CD4-positive, alpha-beta T cell (primary cell): Measurements from ENCODE around the gene ZNF281. TPM values are rescaled to one million over a fixed set of nuclear protein-coding genes. Genes with fewer than 3 reads are reported as not detected.

ENCODE experiments used
- ATAC-seq: fragments of 200-7000 bp; cut with Tn5 transposase; one replicate; pipeline ENCODE4 v1.10.0; 2022; ENCODE audit warnings: mild to moderate bottlenecking; ENCODE audit not compliant: poor library complexity
- CTCF ChIA-PET: fragments of 350-600 bp; sonication (Branson Sonifier 250); formaldehyde crosslinking; loops from one replicate; lab custom pipeline; 2021; ENCODE audit warnings: antibody characterized with exemption, inconsistent platforms; lab: Charles Lee
- POLR2A ChIA-PET: fragments of 350-600 bp; sonication (Branson Sonifier 250); formaldehyde crosslinking; loops from one replicate; lab custom pipeline; 2021; ENCODE audit warnings: antibody characterized with exemption, inconsistent platforms; lab: Charles Lee
- DNase-seq, 14 experiments: peaks; one replicate each; pipeline ENCODE4 v3.0.0-alpha.2; 2013 to 2020; ENCODE audit warnings: mixed read lengths in 2 of 14
- H3K27ac ChIP-seq, 2 donors: one replicate each; pipeline versions ENCODE4 v1.5.1 to v1.7.0; 2013; ENCODE audit warnings: low read length in 2 of 2, low read depth in 1 of 2, mild to moderate bottlenecking in 1 of 2
- H3K27me3 ChIP-seq, 2 experiments: 1 replicate in 1 of 2; 2 replicates in 1 of 2; pipeline versions ENCODE4 v1.6.1 to v1.7.0; 2013; ENCODE audit warnings: low read length in 2 of 2, control low read depth in 1 of 2, mild to moderate bottlenecking in 1 of 2, moderate library complexity in 1 of 2; ENCODE audit not compliant: insufficient read depth in 2 of 2, control insufficient read depth in 1 of 2
- H3K36me3 ChIP-seq: one replicate; pipeline ENCODE4 v1.6.1; 2013; ENCODE audit warnings: low read length, control low read depth; ENCODE audit not compliant: insufficient read depth
- H3K4me1 ChIP-seq: one replicate; pipeline ENCODE4 v1.6.1; 2013; ENCODE audit warnings: low read length, control low read depth; ENCODE audit not compliant: insufficient read depth
- H3K4me3 ChIP-seq: one replicate; pipeline ENCODE4 v1.5.1; 2013; ENCODE audit warnings: mild to moderate bottlenecking, low read length, moderate library complexity
- H3K9me3 ChIP-seq, 2 experiments: 1 replicate in 1 of 2; 2 replicates in 1 of 2; pipeline versions ENCODE4 v1.6.1 to v1.7.0; 2013; ENCODE audit warnings: low read length in 2 of 2, mild to moderate bottlenecking in 2 of 2, control low read depth in 1 of 2, moderate library complexity in 1 of 2; ENCODE audit not compliant: control insufficient read depth in 1 of 2, insufficient read depth in 1 of 2
- H3K27ac Mint-ChIP-seq: one replicate; pipeline ENCODE4 v1.8.0; 2020; ENCODE audit warnings: mixed read lengths
- H3K27me3 Mint-ChIP-seq: one replicate; pipeline ENCODE4 v1.8.0; 2021; ENCODE audit warnings: mixed read lengths
- H3K36me3 Mint-ChIP-seq: one replicate; pipeline ENCODE4 v1.8.0; 2021; ENCODE audit warnings: low read depth, mixed read lengths
- H3K4me1 Mint-ChIP-seq: one replicate; pipeline ENCODE4 v1.8.0; 2021; ENCODE audit warnings: low read depth, mixed read lengths
- H3K4me3 Mint-ChIP-seq: one replicate; pipeline ENCODE4 v1.8.0; 2020; ENCODE audit warnings: mild to moderate bottlenecking, mixed read lengths
- H3K9me3 Mint-ChIP-seq: one replicate; pipeline ENCODE4 v1.8.0; 2020; ENCODE audit warnings: mixed read lengths
- CTCF ChIP-seq: fragments of 200-600 bp; IDR thresholded peaks from one replicate; pipeline ENCODE4 v1.8.0; 2022; ENCODE audit warnings: antibody characterized with exemption, mild to moderate bottlenecking
- intact Hi-C, 2 experiments: fragments of 100-400 bp; cut with DNase I in 1 of 2; cut with micrococcal nuclease in 1 of 2; formaldehyde crosslinking; loops; one replicate each; pipeline versions ENCODE4 v1.15.1 to v1.9.0; 2023 to 2025; cut with DNase I, micrococcal nuclease
- total RNA-seq, 174 experiments: library from RNA in 2 of 174; stranded (reverse) in 2 of 174; gene quantifications; one replicate each; pipeline ENCODE4 v1.2.3 and lab custom pipeline; 2021 to 2026

ZNF281 gene
- total RNA-seq, 2 experiments from 2014 or later, result 27.6 to 29.3 TPM

- no peaks in the 10 kb centered on the region for H3K27me3 ChIP-seq
- Mint-ChIP-seq H3K27ac (no peak overlapping the region), H3K27me3 (no peaks in the 10 kb centered on the region), H3K36me3 (no peaks in the 10 kb centered on the region), H3K4me1 (peaks cover 3% of the 10 kb centered on the region), H3K4me3 (no peak overlapping the region), H3K9me3 (no peaks in the 10 kb centered on the region)
- H3K27ac ChIP-seq, result no peak overlapping the region
- no peak for ATAC-seq
- H3K36me3 ChIP-seq, result no peaks in the 10 kb centered on the region
- no peak overlapping the region for H3K4me3 ChIP-seq
- intact Hi-C loops, result no loop called here
- ChIA-PET POLR2A (no interaction called here), CTCF (no interaction called here)
- DNase-seq, result no peak
- H3K4me1 ChIP-seq, result no peaks in the 10 kb centered on the region
- H3K9me3 ChIP-seq, result no peaks in the 10 kb centered on the region
- TF ChIP-seq CTCF, result no peak
These were observed 34.0 kb upstream of the ZNF281 start for GRCh38 chr1:200443860-200444259.

DNA sequence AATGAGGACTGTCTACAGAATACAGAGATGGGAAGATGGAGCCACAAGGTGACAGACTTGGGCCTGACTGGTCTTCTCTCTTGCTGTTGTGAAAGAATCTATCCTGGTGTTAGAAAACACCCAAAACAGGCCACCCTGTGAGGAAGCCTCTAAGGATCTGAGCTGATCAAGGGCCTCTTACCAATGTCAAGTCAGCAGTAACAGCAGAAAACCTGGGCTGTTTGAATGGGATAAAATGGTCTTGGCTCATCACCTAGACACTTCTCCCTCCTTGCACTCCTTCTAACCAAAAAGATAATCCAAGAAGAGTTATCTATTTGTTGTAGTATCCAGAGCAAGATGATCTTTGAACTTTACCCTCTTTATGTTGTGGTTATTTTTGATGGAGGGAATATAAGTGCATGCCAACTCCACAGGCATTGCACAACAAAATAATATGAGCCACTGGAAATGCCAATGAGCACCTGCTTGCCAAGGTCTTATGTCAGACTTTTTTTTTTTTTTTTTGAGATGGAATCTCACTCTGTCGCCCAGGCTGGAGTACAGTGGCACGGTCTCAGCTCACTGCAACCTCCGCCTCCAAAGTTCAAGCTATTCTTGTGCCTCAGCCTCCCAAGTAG, 32.8 kb upstream of the ZNF281 start:
- ChIA-PET CTCF (interaction anchor here (0.7 kb wide), 1 partner anchor 12 kb away, joined by 3 read pairs; no protein-coding TSS in a partner anchor), POLR2A (no interaction called here)
- no peak overlapping the region for H3K4me3 ChIP-seq
- H3K27me3 ChIP-seq, result no peaks in the 10 kb centered on the region
- no peaks in the 10 kb centered on the region for H3K9me3 Mint-ChIP-seq
- DNase-seq, result no peak
- peaks cover under 1% of the 10 kb centered on the region for H3K4me1 ChIP-seq
- no peak overlapping the region for H3K27ac Mint-ChIP-seq
- no peak for TF ChIP-seq CTCF
- no peaks in the 10 kb centered on the region for H3K27me3 Mint-ChIP-seq
- intact Hi-C loops, result no loop called here
- H3K36me3 ChIP-seq, result no peaks in the 10 kb centered on the region
- H3K27ac ChIP-seq, result no peak overlapping the region
- ATAC-seq, result no peak
- peaks cover 7% of the 10 kb centered on the region for H3K4me1 Mint-ChIP-seq
- H3K36me3 Mint-ChIP-seq, result no peaks in the 10 kb centered on the region
- no peak overlapping the region for H3K4me3 Mint-ChIP-seq
- H3K9me3 ChIP-seq, result no peaks in the 10 kb centered on the region

- no peak overlapping the region for H3K4me3 ChIP-seq
- ChIA-PET CTCF (no interaction called here), POLR2A (no interaction called here)
- H3K4me1 ChIP-seq, result peaks cover 3% of the 10 kb centered on the region
- Mint-ChIP-seq H3K27me3 (no peaks in the 10 kb centered on the region), H3K4me1 (peaks cover 11% of the 10 kb centered on the region), H3K9me3 (no peaks in the 10 kb centered on the region), H3K27ac (no peak overlapping the region), H3K4me3 (no peak overlapping the region), H3K36me3 (no peaks in the 10 kb centered on the region)
- TF ChIP-seq CTCF, result no peak
- H3K36me3 ChIP-seq, result no peaks in the 10 kb centered on the region
- intact Hi-C loops, result no loop called here
- H3K27me3 ChIP-seq, result no peaks in the 10 kb centered on the region
- ATAC-seq, result no peak
- H3K9me3 ChIP-seq, result no peaks in the 10 kb centered on the region
- H3K27ac ChIP-seq, result no peak overlapping the region
- DNase-seq, result no peak
These were observed 32.2 kb upstream of the ZNF281 start for GRCh38 chr1:200442023-200442422.
